Measurements from ENCODE around the gene MRPS2.
"Not testable (repeated sequence)": the region's sequence is repeated elsewhere in the genome, so short reads cannot be mapped to it uniquely, and the experiment has no call there.

The MRPS2 gene

DNA sequence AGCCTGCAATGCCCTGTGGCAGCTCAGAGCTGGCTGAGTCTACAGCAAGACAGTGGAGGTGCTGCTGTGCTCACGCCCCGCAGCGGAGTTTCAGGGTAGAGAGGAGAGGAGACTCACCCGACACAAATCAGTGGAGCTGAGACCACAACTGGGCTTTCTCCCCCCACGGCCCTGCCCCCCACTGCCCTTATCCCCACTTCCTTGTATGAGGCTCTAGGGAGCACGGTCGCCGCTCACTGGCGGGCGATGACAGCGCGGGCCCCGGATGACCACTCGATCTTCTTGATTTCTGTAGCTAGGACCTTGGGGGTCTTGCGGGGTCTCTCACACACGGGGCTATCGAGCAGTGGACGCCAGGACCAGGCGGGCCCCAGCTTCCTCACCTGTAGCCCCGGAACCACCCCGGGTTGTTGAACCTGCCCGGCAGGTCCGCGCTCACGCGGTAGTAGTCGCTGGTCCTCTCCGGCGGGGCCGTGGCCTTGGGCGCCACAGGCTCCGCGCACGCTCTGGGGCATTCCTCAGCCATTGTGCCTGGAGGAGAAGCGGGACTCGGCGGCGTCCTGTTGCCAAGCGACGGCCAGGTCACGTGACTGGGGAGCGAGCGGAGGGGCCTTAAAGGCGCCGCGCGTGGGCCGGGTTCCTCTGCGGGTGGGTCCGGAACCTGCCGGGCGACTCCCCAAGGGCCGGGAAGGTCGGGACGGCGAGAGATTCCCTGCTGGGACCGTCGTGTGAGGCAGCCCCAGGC is 984 bp upstream of the MRPS2 start:
- DNase-seq (ENCODE audit: low read depth, low spot score) = peak; percentile 88

DNA sequence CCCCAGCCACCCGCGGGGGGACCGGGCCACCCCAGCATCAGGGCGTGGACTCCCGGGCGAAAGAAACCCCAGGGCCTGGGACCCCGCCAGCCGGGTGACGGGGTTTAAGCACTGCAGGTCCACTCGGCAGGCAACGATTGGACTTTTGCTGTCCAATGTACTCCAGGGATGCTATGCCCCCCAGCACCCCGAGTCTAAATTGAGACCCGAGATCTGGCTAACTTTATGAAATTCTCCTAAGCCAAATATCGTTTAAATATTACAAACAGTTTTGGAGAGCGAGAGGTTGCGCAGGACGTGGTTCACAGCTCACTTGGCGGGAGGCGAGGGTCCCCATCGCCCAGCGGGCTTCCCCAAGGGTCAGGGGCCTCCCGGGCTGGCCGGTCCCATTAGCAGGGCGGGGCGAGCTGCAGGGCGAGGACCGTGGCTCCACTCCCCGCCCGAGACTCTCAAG is 384 bp upstream of the MRPS2 start:
- no peak for DNase-seq (ENCODE audit: low read depth, low spot score)

DNA sequence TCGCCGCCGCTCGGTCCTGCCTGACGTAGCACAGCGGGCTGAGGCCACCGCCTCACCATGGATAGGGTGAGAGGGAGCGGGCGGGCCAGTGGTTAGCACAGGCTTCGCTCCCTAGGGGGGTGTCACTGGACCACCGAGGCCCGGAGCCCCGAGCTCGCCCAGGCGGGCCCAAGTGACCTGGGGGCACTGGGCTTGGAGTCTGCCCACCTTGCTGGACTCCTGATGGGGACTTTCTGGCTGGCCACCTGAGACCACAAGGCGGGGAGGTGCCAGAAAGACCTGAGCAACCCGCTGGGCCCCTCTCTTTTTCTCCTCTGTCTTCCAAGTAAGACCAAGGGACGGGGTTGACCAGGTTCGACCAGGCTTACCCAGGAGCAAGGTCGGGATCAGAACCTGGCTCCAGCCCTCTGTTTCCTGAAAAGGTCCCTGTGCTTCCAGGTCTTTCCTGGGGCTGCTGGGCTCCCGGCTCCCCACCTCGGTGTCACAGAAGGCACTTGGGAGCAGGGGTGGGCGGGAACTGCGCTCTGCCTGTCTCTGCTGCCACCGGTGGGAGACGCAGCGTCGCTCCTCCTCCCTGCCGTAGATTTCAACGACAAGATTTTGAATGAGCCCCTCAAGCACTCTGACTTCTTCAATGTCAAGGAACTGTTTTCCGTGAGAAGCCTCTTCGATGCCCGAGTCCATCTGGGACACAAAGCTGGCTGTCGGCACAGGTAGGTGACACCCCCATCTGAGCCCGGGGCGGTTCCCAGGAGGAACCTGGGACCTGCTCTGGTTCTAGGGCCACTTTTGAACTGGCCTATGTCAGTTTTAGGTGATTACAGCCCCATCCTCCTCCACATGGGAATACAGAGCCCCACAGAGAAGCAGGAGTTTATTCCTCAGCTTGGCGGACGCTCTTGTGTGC is 1.0 kb downstream of the MRPS2 start:
- DNase-seq (ENCODE audit: low read depth, low spot score) = peak; percentile 32

DNA sequence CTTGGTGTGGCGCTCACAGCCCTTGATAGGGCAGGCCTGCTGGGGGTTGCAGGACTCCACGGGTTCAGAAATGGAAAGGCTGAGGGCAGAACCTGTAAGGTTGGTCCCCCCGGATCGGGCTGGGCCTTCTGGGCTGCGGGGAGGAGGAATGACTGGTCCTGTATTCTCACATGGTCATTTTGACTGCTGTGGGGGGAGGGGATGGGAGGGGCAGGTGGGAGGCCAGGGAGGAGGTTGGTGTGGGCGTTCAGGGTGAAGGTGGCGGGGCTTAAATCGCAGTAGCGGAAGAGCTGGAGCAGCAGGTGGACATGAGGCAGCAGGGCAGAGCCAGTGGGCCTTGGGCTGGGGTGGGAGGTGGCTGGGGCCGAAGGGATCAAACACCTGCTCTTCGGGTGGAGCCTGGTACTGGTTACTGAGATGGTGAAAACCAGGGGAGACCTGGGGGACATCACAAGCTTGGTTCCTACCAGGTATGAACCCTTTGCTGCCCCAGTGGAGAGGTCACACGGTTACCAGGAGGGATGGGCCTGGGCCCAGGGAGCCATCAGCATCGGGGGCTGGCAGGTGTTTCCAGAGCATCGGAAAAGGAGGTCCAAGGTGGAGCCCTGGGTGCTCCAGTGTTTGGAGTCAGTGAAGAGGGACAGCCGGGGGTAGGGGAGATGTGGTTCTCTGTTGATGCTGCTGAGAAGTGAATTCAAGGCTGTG is 1.8 kb downstream of the MRPS2 start:
- DNase-seq (ENCODE audit: low read depth, low spot score) = no peak

DNA sequence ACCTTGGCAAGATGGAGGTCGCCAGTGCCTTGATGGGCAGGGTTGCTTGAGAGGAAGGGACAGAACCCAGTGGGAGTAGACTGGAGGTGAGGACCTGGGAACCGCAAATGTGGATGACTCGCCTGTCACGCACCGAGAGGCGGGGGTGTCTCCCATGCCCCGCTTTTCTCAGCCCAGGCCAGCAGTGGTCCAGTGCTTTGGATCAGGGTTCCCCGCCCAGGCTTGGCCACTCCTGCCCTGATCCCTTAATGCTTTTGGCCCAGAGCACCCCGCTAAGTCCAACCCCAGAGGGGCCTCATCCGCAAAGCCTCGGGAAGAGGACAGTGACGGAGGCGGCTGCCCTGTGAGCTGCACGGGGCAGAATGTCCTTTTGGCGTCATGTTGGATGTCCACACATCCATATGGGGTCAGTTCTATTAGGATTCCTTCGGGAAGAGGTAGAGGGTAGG is 2.4 kb downstream of the MRPS2 start:
- DNase-seq (ENCODE audit: low read depth, low spot score) = no peak

DNA sequence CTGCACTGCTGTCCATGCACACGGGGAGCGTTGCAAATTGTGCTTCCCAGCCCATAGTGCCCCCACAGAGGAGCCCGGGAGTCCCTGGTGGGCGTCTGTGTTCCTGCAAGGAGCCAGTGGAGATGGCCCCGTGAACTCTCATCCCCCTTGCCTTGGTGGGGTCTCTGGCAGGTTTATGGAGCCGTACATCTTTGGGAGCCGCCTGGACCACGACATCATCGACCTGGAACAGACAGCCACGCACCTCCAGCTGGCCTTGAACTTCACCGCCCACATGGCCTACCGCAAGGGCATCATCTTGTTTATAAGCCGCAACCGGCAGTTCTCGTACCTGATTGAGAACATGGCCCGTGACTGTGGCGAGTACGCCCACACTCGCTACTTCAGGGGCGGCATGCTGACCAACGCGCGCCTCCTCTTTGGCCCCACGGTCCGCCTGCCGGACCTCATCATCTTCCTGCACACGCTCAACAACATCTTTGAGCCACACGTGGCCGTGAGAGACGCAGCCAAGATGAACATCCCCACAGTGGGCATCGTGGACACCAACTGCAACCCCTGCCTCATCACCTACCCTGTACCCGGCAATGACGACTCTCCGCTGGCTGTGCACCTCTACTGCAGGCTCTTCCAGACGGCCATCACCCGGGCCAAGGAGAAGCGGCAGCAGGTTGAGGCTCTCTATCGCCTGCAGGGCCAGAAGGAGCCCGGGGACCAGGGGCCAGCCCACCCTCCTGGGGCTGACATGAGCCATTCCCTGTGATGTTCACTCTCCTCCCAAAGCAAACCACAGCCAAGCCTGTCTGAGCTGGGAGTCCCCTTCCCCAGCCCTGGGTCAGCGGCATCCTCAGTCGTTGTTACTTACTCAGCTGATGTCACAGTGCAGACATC is 3.1 kb downstream of the MRPS2 start:
- no peak for DNase-seq (ENCODE audit: low read depth, low spot score)

DNA sequence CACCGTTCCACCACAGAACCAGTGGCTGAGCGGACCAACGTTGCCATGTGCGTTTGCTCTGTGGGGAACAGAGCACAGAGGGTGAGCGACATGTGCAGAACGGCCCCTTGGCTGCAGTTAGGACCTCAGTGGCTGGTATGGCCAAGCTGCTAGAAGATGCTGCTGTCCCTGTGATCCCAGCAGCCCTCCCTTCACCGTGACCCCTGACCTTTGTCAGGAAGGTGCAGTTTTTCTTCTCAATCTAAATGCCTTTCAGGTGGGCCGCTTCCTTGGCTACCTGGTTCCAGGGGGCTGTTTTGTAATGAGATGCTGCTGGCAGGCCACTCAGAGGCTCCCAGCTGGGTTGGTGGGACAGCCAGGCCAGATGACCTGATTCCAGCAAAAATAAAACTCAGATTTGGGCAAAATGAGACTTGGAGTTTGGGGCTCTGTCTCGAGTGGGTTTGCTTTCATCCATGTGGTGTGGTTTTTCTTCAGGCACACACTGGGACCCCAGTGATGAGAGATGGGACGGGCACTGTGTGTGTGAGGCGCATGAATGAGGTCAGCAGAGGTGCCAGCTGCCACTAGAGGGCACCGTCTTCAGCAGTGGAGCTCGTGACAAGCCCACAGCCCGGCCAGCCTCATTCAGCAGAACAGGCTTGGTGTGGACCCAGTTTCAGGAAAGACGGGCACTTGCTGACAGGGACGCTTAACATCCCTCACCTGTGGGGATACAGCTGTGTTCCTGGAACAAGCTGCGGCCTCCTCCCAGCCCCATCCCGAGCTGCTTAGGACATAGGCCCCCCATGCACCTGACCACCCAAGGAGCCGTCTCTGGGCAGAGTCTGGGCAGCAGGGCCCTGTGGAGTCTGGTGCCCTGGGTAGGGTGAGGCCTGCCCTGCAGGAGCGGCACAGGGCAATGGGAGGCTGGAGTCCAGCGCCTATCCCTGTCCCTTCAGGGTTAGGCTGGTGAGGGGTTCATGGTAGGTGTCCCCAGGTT is 4.1 kb downstream of the MRPS2 start:
- peak; percentile 73 for DNase-seq (ENCODE audit: low read depth, low spot score)

DNA sequence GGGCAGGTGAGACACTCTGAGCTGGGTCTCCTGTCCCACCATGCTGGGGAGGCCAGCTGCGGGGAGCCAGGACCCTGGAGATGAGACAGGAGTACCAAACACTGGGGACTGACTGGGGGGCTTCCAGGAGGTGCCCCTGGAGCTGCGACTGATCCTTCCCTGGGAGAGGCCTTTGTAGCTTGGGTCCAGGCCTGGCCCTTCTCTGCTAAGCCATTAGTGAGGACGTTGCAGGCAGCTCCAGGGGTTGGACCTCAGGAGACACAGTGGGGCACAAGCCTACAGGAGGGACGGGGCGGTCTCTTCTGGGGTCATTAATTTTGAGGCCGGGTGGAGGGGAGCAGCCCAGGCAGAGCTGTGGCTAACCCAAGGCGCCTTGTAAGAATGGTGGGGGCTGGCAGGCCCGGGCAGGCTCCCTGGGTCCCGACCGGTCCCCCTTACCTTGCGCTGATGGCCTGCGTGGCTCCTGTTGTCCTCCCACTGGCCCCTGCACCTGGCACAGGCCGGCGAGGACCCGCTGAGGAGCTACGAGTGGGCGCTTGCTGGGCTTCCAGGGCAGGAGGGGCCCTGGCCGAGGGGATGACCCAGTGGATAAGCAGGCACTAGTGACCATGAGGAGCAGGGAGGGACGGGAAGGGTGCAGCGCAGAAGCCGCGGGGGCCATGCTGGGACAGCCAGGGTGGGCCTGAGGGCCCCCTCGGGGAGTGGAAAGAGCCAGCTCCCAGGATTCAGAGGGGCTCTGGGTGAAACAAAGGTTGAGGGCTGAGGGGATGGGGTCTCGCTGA is 5.1 kb downstream of the MRPS2 start:
- no peak for DNase-seq (ENCODE audit: low read depth, low spot score)

DNA sequence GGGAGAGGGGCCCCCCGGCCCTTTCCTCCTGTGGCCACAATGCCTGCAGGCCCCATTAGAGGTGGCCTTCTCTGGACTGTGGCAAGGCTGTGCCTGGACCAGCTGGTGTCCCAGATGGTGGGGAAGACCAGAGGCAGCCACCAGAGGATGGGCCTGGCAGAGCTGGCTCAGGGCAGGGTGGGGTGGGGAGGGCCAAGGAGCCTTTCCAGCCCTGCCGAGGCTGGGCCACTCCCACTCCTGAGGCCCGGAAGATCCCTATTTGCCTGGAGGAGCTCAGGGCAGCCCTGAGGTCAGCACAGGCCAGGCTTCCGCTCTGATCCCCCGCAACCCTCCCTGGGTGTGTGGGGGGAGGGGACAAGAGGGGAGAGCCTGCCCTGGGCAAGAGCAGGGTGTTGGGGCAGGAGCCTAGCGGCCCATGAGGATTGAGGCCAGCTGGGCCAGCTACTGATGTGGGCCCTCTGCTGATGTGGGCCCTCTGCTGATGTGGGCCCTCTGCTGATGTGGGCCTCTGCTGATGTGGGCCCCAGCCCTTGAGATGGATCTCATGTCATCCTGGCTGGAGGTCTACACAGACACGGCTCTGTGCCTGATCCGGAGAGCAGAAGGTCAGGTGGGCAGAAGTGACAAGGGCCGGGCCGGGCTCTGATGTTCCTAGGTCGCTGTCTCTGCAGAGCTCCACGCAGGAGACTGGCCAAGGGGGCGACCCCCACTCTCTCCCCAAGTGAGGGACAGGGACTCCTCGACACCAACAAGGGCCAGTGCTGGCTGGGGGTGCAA is 6.0 kb downstream of the MRPS2 start:
- peak; percentile 72 for DNase-seq (ENCODE audit: low read depth, low spot score)

DNA sequence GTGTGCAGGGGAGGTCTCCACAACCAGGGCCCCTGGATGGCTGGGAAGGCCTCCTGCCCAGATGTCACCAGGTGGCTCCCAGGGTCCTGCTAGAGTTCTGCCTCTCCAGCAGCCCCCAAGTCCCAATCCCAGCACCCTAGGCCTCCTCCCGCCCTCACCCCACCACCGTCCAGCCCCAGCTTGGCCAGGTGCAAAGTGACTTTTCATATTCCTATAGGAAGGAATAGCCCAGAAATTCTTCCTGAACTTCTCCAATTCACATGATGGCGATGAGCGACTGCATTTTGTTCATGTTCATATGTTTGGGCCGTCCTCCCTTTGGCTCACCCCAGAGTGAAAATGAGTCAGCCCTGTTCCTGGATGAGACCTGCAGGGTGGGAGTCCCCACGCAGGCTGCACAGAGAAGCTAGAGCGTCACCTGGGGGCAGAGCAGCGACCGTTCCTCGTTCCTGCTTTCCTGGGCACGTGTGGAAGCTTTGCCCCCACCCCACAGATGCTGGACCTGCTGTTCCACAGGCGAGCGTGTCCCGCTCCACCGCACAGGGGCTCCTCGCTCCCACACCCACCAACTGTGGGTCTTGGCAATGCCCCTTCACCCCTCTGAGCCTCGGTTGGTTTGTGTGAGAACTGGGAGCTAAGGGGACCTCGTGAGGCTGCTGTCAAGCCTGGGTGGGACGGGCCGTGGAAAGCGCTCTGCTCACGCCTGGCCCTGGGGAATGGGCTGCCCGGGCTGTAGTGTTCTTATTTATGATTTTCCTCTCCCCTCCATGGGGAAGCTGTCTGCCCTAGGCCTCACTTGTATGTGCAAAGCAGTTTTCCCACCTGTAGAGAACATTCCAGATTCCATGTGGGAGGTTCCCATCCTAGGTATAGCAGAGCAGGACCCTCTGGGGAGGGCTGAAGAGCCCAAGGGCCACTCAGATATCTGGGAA is 6.9 kb downstream of the MRPS2 start:
- DNase-seq (ENCODE audit: low read depth, low spot score) = no peak

DNA sequence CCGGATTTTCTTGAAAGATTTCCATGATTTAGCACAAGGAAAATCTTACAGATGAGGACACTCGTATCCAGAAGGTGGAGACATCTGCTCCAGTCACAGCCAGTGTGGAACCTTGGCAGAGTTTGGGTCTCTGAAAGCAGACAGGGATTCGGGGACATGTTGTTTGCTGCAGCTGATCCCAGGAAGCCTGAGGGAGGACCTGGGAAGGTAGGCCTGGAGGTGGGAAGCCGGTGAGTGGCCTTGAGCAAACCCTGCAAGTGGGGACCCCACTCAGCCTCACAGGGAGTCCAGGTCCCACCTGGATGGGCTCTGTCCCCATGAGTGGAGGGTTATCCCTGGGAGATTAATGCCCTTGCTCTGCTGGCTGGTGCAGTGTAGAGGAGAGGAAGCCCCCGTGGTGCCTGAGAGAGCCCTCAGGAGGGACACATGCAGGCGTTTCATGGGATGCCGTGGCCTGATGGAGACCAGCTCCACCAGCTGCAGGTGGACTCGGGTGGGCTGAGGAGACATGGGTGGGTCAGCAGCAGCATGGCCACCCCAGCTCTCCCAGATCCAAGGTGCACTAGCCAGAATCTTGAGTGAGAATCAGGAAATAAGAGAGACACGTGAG is 7.8 kb downstream of the MRPS2 start:
- no peak for DNase-seq (ENCODE audit: low read depth, low spot score)

DNA sequence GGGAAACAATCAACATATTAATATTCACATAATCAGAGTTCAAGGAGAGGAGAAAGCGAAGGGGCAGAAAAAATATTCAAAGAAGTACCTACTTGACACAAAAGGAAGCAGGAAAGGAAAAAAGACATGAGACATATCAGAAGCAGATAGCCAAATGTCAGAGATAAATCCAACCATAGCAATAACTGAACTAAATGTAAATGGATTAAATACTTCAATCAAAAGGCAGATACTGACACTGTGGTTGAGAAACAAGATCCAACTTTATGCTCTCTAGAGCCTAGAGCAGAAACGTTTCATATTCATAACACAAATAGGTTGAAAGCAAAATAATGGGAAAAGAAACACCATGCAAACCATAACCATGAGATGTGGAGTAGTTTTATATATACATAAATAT is 9.0 kb downstream of the MRPS2 start:
- DNase-seq (ENCODE audit: low read depth, low spot score) = no peak

DNA sequence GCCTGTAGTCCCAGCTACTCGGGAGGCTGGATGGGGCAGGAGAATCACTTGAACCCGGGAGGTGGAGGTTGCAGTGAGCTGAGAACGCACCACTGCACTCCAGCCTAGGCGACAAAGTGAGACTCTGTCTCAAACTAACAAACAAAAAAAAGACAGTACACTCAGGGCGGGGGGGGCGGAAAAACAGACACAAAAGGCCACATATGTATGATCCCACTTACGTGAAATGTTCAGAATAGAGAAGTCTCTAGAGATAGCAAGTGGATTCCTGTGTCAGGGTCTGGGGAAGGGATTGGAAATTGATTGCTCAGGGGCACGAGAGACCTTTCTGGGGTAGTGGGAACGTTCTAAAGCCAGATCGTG is 11.7 kb downstream of the MRPS2 start:
- no peak for DNase-seq (ENCODE audit: low read depth, low spot score)

DNA sequence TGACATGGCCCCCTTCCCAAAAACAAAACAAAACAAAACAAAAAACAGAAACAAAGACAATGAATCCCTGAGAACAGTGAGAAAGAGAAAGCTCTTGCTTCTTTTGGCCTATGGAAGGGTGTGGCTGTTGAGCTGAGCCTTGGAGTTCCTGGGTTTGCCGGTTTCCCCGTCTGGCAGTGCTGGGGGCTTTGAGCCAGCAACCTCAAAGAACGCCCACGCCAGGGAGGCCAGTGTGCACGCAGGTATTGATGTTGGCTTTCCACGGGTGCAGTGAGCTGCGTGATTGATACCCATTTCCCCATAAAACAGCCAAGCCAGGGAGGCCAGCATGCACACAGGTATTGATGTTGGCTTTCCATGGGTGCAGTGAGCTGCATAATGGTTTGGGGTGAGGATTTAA is 12.4 kb downstream of the MRPS2 start:
- DNase-seq (ENCODE audit: low read depth, low spot score) = no peak

DNA sequence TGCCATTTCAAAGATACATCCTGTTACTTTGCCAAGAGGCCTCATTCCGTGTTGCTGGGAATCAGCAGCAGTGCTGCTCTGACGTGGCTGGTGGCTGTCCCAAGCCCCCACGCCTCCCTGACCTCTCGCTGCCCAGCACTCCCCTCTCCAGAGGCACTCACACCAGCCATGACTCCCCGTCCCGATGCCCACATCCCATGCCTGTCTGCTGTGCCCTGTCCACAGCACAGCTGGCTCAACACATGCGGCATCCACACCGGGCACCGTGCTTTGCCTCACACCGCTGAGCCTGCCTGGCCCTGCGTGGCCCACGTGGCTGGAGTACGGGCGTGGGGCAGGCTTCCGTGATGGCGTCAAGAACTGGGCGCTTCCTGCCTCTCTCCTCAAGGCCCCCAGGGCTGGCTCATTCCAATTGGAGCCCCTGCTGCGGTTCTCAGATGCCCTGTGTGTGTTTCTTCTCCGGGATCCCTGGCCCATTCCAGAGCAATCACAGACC is 12.9 kb downstream of the MRPS2 start:
- DNase-seq (ENCODE audit: low read depth, low spot score) = no peak

DNA sequence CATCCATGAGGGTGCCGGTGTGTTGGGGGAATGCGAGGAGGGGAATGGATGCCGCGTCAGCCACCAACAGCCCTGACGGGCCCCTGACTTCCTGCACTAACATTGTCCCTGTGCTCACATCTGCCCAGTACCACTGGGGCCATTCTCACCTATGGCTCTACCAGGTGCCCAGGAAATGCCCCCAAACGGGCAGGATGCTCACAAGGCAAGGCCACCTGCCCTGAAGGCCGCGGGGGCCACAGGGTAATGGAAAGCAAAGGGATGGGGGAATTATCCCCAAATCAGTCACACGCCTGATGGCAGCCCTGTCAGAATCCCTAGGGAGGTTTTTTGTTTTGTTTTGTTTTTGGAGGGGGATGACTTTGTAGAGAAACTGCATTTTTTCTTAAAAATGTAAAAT is 13.4 kb downstream of the MRPS2 start:
- not testable (repeated sequence) for DNase-seq (ENCODE audit: low read depth, low spot score)
